BLaER1 (cell line): Measurements from ENCODE around the gene NMNAT3.

Experiments
- H3K27ac ChIP-seq: shearing (Covaris generic); formaldehyde crosslinking; 2 replicates; pipeline ENCODE4 v1.8.1; 2022
- H3K27me3 ChIP-seq: shearing (Covaris generic); formaldehyde crosslinking; 2 replicates; pipeline ENCODE4 v1.8.1; 2022
- H3K36me3 ChIP-seq: shearing (Covaris generic); formaldehyde crosslinking; 2 replicates; pipeline ENCODE4 v1.8.1; 2022
- H3K4me1 ChIP-seq: shearing (Covaris generic); formaldehyde crosslinking; 2 replicates; pipeline ENCODE4 v1.8.1; 2022
- H3K4me2 ChIP-seq: shearing (Covaris generic); formaldehyde crosslinking; 2 replicates; pipeline ENCODE4 v1.8.1; 2022
- H3K4me3 ChIP-seq: shearing (Covaris generic); formaldehyde crosslinking; 2 replicates; pipeline ENCODE4 v1.8.1; 2022
- H3K9ac ChIP-seq: shearing (Covaris generic); formaldehyde crosslinking; 2 replicates; pipeline ENCODE4 v1.8.1; 2022
- H3K9me3 ChIP-seq: shearing (Covaris generic); formaldehyde crosslinking; 2 replicates; pipeline ENCODE4 v1.8.1; 2022
- H4K20me1 ChIP-seq: shearing (Covaris generic); formaldehyde crosslinking; 2 replicates; pipeline ENCODE4 v1.8.1; 2022
- Cebpa-rat ChIP-seq: shearing (Covaris generic); IDR thresholded peaks from 2 replicates; pipeline ENCODE4 v1.8.1; 2022

Gene NMNAT3

GRCh38 chr3:139521144-139521543, 156.6 kb downstream of the NMNAT3 start:
- no peak overlapping the region for H3K27ac ChIP-seq
- H3K9me3 ChIP-seq = no peaks in the 10 kb centered on the region
- no peaks in the 10 kb centered on the region for H4K20me1 ChIP-seq
- H3K4me2 ChIP-seq = no peak overlapping the region
- no peaks in the 10 kb centered on the region for H3K27me3 ChIP-seq
- H3K4me3 ChIP-seq = no peak overlapping the region
- H3K36me3 ChIP-seq = no peaks in the 10 kb centered on the region
- TF ChIP-seq Cebpa-rat = no peak
- no peak overlapping the region for H3K9ac ChIP-seq
- no peaks in the 10 kb centered on the region for H3K4me1 ChIP-seq

DNA sequence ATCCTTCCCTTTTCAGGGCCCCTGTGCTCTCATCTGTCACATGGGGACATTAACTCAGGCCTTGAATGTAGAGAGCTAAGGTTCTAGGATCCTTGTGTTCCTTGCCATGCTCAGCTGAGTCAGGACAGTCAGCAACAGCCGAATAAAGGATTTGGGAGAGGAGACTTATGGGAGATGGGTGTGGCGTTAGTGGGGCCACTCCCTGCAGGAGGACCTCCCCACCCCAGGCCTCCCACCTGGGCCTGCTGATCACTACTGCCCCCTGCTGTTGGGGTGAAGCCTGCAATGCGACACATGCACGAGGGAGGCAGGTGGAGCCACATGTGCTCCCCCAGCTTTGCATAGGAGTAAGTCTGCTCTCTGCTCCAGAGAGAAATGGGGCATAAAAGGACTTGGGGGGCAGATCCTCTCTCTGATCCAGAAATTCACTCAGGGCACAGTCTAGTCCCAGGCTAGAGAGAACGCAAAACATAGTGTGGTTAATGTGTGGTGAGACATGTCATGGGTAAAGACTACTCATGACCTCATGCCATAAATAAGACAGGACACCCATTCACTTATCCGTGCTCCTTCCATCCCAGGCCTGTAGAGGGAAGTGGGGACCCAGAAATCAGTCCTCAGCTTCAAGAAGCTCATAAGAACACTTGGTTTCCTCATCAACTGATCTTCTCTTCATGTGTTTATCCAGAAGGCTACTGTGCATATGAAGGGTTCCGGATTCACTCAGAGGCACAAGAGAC, 157.6 kb downstream of the NMNAT3 start:
- Histone ChIP-seq H3K4me1 (no peaks in the 10 kb centered on the region), H3K4me3 (no peak overlapping the region), H3K36me3 (no peaks in the 10 kb centered on the region), H3K27ac (no peak overlapping the region), H3K9me3 (no peaks in the 10 kb centered on the region), H4K20me1 (no peaks in the 10 kb centered on the region), H3K27me3 (no peaks in the 10 kb centered on the region), H3K4me2 (no peak overlapping the region), H3K9ac (no peak overlapping the region)
- no peak for TF ChIP-seq Cebpa-rat

- no peaks in the 10 kb centered on the region for H4K20me1 ChIP-seq
- no peak for TF ChIP-seq Cebpa-rat
- no peaks in the 10 kb centered on the region for H3K27me3 ChIP-seq
- no peak overlapping the region for H3K4me2 ChIP-seq
- H3K4me3 ChIP-seq = no peak overlapping the region
- H3K9ac ChIP-seq = no peak overlapping the region
- H3K4me1 ChIP-seq = no peaks in the 10 kb centered on the region
- no peak overlapping the region for H3K27ac ChIP-seq
- no peaks in the 10 kb centered on the region for H3K36me3 ChIP-seq
- no peaks in the 10 kb centered on the region for H3K9me3 ChIP-seq
These were observed 158.6 kb downstream of the NMNAT3 start for GRCh38 chr3:139518926-139519842.

GRCh38 chr3:139518306-139518705, 159.5 kb downstream of the NMNAT3 start:
- no peaks in the 10 kb centered on the region for H3K27me3 ChIP-seq
- no peaks in the 10 kb centered on the region for H3K9me3 ChIP-seq
- no peak for TF ChIP-seq Cebpa-rat
- no peaks in the 10 kb centered on the region for H4K20me1 ChIP-seq
- H3K4me3 ChIP-seq = no peak overlapping the region
- no peaks in the 10 kb centered on the region for H3K4me1 ChIP-seq
- H3K4me2 ChIP-seq = no peak overlapping the region
- no peaks in the 10 kb centered on the region for H3K36me3 ChIP-seq
- no peak overlapping the region for H3K9ac ChIP-seq
- no peak overlapping the region for H3K27ac ChIP-seq

GRCh38 chr3:139517321-139518065, 160.3 kb downstream of the NMNAT3 start:
- no peak for TF ChIP-seq Cebpa-rat
- no peaks in the 10 kb centered on the region for H3K4me1 ChIP-seq
- H3K9me3 ChIP-seq = no peaks in the 10 kb centered on the region

DNA sequence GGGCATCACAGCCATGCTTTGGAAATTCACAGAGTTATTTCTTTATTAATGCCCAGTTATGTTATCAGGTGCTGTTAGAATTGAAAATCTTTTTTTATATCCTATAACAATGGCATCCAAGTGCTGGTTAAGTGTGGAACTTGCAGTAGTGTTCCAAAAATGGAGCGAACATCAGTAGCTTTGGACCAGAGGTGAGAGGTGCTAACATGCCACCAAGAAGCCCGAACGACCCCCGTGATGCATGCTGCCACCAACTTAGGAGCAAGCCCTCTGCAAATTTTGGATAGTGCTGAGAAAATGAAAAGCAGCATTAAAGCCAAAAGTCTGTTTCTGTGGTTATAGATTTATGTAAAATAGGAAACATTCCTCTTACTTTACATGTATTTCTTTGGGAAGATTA, 163.0 kb downstream of the NMNAT3 start:
- Histone ChIP-seq H4K20me1 (no peaks in the 10 kb centered on the region), H3K9me3 (no peaks in the 10 kb centered on the region), H3K4me2 (no peak overlapping the region), H3K4me3 (no peak overlapping the region), H3K9ac (no peak overlapping the region), H3K4me1 (no peaks in the 10 kb centered on the region), H3K36me3 (no peaks in the 10 kb centered on the region), H3K27me3 (no peaks in the 10 kb centered on the region), H3K27ac (no peak overlapping the region)
- TF ChIP-seq Cebpa-rat = no peak

More at GRCh38 chr3:139517321-139518065, 160.3 kb downstream of the NMNAT3 start:
- H3K27ac ChIP-seq = no peak overlapping the region
- no peak overlapping the region for H3K4me3 ChIP-seq
- H3K36me3 ChIP-seq = no peaks in the 10 kb centered on the region
- H4K20me1 ChIP-seq = no peaks in the 10 kb centered on the region
- H3K4me2 ChIP-seq = no peak overlapping the region
- no peak overlapping the region for H3K9ac ChIP-seq
- no peaks in the 10 kb centered on the region for H3K27me3 ChIP-seq
